ENCODE measurements around the gene CCR5AS.

The CCR5AS gene

GRCh38 chr3:46356909-46357308, 50.0 kb downstream of the CCR5AS start:
- no peak for TF ChIP-seq CTCF (IDR thresholded peaks at IDR 0.05)
- no peak for TF ChIP-seq POLR2A (IDR thresholded peaks at IDR 0.05)
- WGBS, 2 donors: 80 to 81% methylated on average over 4 of the region's 4 CpGs
- H3K9me3 ChIP-seq: no peaks in the 10 kb centered on the region
- H3K4me3 ChIP-seq: no peak overlapping the region
- DNase-seq: no peak
- H3K36me3 ChIP-seq (ENCODE audit: low read depth, missing control alignments): no peaks in the 10 kb centered on the region
- intact Hi-C loops (cut with DNase I; ENCODE audit: low total_unique reads): no loop called here
- no peak overlapping the region for H3K27ac ChIP-seq
- no peaks in the 10 kb centered on the region for H3K27me3 ChIP-seq
- no peaks in the 10 kb centered on the region for H3K4me1 ChIP-seq

- H3K4me3 ChIP-seq: no peak overlapping the region
- intact Hi-C loops (cut with DNase I; ENCODE audit: low total_unique reads): no loop called here
- TF ChIP-seq CTCF (IDR thresholded peaks at IDR 0.05): no peak
These were observed 50.6 kb downstream of the CCR5AS start for GRCh38 chr3:46356276-46356675.

GRCh38 chr3:46354984-46355383, 51.9 kb downstream of the CCR5AS start:
- intact Hi-C loops (cut with DNase I; ENCODE audit: low total_unique reads): no loop called here
- no peak overlapping the region for H3K27ac ChIP-seq
- TF ChIP-seq POLR2A (IDR thresholded peaks at IDR 0.05): no peak
- TF ChIP-seq CTCF (IDR thresholded peaks at IDR 0.05): no peak
- H3K36me3 ChIP-seq (ENCODE audit: low read depth, missing control alignments): no peaks in the 10 kb centered on the region
- H3K27me3 ChIP-seq: no peaks in the 10 kb centered on the region
- no peaks in the 10 kb centered on the region for H3K4me1 ChIP-seq
- DNase-seq: no peak
- H3K4me3 ChIP-seq: no peak overlapping the region
- no peaks in the 10 kb centered on the region for H3K9me3 ChIP-seq

More at GRCh38 chr3:46356276-46356675, 50.6 kb downstream of the CCR5AS start:
- H3K36me3 ChIP-seq (ENCODE audit: low read depth, missing control alignments): no peaks in the 10 kb centered on the region
- H3K9me3 ChIP-seq: no peaks in the 10 kb centered on the region
- no peaks in the 10 kb centered on the region for H3K27me3 ChIP-seq
- no peaks in the 10 kb centered on the region for H3K4me1 ChIP-seq
- no peak overlapping the region for H3K27ac ChIP-seq
- no peak for DNase-seq
- 68 to 71% methylated on average over 3 of the region's 3 CpGs for WGBS, 2 donors

- no peak overlapping the region for H3K27ac ChIP-seq
- H3K9me3 ChIP-seq: no peaks in the 10 kb centered on the region
- intact Hi-C loops (cut with DNase I; ENCODE audit: low total_unique reads): no loop called here
- no peaks in the 10 kb centered on the region for H3K27me3 ChIP-seq
- no peak for DNase-seq
- H3K36me3 ChIP-seq (ENCODE audit: low read depth, missing control alignments): no peaks in the 10 kb centered on the region
- TF ChIP-seq CTCF (IDR thresholded peaks at IDR 0.05): no peak
- TF ChIP-seq POLR2A (IDR thresholded peaks at IDR 0.05): no peak
- WGBS, 2 donors: 74% methylated on average over 1 of the region's 1 CpG; no CpG with 5 or more reads in 1 of the 2 donors
- H3K4me1 ChIP-seq: no peaks in the 10 kb centered on the region
- no peak overlapping the region for H3K4me3 ChIP-seq
These were observed 52.4 kb downstream of the CCR5AS start for GRCh38 chr3:46354478-46354877.

GRCh38 chr3:46353647-46354410, 53.0 kb downstream of the CCR5AS start, which contains the start of gene CCR2:
Gene CCR2, plus strand, starts transcription at chr3:46354111. Its CDS starts 3,417 bp downstream, at chr3:46357528.
- Histone ChIP-seq H3K36me3 (ENCODE audit: low read depth, missing control alignments) (no peaks in the 10 kb centered on the region), H3K4me3 (no peak within 1 kb of the TSS), H3K27ac (no peak within 1 kb of the TSS), H3K9me3 (no peaks in the 10 kb centered on the region), H3K4me1 (no peaks in the 10 kb centered on the region), H3K27me3 (no peaks in the 10 kb centered on the region)
- no peak for TF ChIP-seq CTCF (IDR thresholded peaks at IDR 0.05)
- no peak for TF ChIP-seq POLR2A (IDR thresholded peaks at IDR 0.05)
- intact Hi-C loops (cut with DNase I; ENCODE audit: low total_unique reads): no loop called here
- no peak for DNase-seq
- WGBS, 2 donors: 70 to 75% methylated on average over 6 to 7 of the region's 7 CpGs

Data from testis (tissue), 2 donors.